ENCODE measurements around the gene KATNIP.
"Not testable (repeated sequence)": the region's sequence is repeated elsewhere in the genome, so short reads cannot be mapped to it uniquely, and the experiment has no call there.

Gene KATNIP

GRCh38 chr16:27538528-27538927, 11.4 kb upstream of the KATNIP start:
- DNase-seq, result no peak

- no peak for DNase-seq
Observed at GRCh38 chr16:27539120-27539519, 10.8 kb upstream of the KATNIP start.

DNA sequence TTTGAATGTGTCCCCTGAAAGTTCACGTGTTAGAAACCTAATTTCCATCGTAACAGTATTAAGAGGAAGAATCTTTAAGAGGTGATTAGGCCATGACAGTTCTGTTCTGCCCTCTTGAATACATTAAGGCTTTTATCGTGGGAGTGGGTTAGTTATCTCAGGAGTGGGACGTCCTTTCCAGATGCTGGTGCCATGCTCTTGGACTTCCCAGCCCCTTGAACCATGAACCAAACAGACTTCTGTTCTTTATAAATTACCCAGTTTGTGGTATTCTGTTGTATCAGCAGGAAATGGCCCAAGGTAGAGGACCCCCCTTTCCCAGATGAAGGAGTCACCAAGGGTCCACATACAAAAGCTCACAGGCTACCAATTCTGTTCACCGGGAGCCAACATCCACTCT, 10.3 kb upstream of the KATNIP start:
- no peak for DNase-seq

DNA sequence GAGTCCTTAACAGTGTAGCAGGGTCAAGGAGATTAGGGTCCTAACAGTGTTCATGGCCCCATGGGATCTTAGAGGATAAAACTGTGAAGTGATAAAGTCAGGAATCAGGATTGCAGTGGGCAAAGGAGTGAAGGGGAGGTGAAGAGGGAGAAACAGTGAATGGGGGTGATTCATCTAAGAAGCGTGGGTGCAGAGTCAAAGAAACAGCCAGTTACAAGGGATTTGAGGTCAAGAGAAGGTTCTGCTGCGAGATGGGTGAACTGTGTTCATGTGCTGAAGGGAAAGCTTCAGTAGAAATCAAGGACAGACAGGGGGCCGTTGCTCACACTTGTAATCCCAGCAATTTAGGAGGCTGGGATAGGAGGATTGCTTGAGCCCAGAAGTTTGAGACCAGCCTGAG, 6.1 kb upstream of the KATNIP start:
- DNase-seq, result no peak

- DNase-seq, result no peak
Observed at GRCh38 chr16:27544671-27545070, 5.3 kb upstream of the KATNIP start.

- no peak for DNase-seq
Observed at GRCh38 chr16:27547134-27547533, 2.8 kb upstream of the KATNIP start.

DNA sequence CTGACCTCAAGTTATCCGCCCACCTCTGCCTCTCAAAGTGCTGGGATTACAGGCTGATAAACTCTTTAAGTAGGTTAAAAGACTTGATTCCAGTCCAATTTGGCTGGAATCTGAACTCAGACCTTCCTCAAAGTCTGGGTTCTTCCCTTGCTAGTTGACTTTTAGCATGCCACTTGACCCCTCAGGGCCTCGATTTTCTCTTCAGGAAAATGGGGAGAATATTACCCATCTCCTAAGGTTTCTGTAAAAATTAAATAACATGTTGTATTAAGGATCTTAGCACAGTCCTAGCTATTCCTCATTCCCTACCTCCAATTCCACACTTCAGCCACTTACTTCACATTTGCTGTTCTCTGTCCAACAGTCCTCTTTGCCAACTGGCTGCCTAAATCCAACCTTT, 2.1 kb upstream of the KATNIP start:
- no peak for DNase-seq

GRCh38 chr16:27549464-27549745, 539 bp upstream of the KATNIP start:
- DNase-seq, result no peak

- DNase-seq, result no peak
Observed at GRCh38 chr16:27550582-27550920, 607 bp downstream of the KATNIP start.

GRCh38 chr16:27551036-27551435, 1.1 kb downstream of the KATNIP start:
- no peak for DNase-seq

GRCh38 chr16:27556471-27556870, 6.5 kb downstream of the KATNIP start:
- DNase-seq, result no peak

GRCh38 chr16:27558434-27558833, 8.5 kb downstream of the KATNIP start:
- DNase-seq, result no peak

- DNase-seq, result no peak
Observed at GRCh38 chr16:27558932-27559331, 9.0 kb downstream of the KATNIP start.

DNA sequence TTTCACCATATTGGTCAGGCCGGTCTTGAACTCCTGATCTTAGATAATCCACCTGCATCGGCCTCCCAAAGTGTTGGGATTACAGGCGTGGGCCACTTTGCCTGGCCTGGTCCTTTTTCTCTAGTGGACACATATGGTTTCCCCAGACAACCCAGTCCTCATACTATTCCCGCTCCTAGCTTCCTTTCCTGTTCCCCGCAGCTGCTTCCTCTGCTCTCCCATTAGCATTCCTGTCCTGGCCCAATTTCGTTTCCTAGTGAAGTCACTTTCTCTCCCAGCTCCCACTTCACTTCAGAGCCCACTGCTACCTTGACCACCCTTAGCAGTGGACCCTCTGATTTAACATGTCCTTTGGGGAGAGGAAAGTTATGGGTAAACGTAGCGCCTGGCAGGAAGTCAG, 11.3 kb downstream of the KATNIP start:
- no peak for DNase-seq

DNA sequence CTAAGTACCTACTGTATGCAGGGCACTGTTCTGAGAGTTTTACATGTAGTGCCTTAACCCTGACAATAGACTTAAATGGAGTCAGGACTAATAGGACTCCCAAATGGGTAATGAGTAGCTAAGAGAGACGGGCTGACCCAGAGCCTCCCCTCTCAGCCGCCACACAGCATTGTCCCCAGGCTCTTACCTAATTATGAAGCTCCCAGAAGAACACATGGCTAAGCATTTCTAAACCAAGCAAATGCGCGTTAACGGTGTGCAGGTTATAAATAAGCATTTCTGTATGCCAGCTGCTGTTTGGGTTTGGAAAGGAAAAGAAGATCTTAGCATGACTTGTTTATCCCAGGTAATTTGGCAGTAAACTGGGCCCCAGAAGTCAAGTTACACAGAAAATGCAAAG, 14.3 kb downstream of the KATNIP start:
- DNase-seq, result no peak

DNA sequence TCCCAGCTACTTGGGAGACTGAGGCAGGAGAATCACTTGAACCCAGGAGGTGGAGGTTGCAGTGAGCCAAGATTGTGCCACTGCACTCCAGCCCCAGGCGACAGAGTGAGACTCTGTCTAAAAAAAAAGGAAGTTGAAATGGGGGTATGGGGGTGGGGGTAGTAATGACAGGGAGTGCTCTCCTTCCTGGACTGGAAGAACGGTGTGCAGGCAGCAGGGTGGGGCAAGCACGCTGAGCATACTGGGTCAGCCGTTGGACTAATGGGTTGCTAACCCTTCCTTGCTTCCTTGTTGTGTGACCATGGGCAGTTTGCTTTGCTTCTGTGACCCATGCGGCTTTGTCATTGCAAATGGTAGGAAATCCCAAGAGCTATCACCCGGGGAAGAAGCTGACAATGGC, 16.5 kb downstream of the KATNIP start:
- no peak for DNase-seq

- no peak for DNase-seq
Observed at GRCh38 chr16:27568077-27568476, 18.1 kb downstream of the KATNIP start.

- DNase-seq, result not testable (repeated sequence)
Observed at GRCh38 chr16:27570986-27571385, 21.0 kb downstream of the KATNIP start.

GRCh38 chr16:27571433-27572326, 21.7 kb downstream of the KATNIP start:
- DNase-seq, result no peak

- no peak for DNase-seq
Observed at GRCh38 chr16:27572711-27573110, 22.8 kb downstream of the KATNIP start.

GRCh38 chr16:27576729-27577128, 26.8 kb downstream of the KATNIP start:
- no peak for DNase-seq

DNA sequence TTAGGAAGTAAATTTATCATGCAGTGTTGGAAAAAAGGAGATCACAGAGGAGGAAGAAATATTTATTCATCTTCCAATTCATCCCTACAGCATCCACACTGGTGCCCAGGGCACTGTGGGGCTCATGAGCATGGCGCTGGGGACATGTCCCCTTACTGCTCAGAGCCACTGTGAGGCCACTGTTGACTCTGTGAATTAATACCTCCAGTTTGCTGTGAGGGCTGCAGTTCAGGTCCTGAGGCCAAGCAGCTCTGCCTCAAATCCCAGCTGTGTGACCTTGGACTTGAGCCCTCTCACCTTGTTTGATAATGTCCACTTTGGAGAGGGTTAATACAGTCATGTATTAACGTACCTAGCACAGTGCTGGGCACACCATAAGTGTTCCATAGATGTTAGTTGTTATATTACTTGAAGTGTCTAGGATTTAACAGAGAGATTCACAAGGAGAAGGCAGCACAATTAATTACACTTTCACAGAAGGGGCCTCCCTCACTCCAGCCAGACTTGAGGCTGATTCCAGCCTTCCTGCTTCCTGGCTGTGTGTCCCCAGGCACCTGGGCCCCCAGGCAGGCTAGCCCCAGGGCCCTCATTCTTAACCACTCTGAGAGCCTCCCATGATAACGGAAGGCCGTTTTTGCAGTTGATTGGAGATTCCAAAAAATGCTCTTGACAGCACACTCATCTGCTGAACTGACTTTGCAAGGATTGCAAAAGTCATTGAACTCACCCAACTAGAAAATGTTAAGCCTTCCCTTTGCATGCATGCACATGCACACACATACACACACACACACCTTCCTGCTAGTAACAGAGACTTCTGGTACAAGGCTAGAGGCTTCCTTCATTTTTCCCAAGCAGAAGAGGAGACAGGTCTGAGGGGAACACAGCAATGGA, 29.4 kb downstream of the KATNIP start:
- no peak for DNase-seq

DNA sequence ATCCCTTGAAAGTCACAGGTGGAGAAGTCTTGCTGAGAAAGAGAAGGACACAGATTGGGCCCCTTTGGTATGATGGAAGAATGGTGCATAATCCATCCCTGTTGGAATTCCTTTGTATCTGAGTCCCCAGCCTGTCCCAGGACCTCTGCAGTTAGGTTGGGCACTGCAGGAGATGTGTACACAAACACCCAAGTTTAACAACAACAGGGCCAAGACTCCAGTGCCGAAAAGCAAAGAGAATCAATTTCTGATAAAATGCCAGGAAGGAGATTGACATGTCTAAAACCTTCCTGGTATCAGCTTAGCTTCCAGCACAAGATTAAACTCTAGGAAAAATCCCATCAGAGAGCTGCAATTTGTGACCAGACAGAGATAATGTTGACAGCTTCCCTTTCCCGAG, 32.9 kb downstream of the KATNIP start:
- no peak for DNase-seq

- no peak for DNase-seq
Observed at GRCh38 chr16:27583634-27584033, 33.7 kb downstream of the KATNIP start.

Data from GDM1 (cell line).